HUES6 (cell line): Measurements from ENCODE around the gene SLX4IP.

ENCODE experiments used
- H3K27ac ChIP-seq: 2 replicates; pipeline ENCODE4 v1.7.0; 2013; ENCODE audit warnings: low read depth, mild to moderate bottlenecking, low read length, inconsistent platforms
- H3K27me3 ChIP-seq: 2 replicates; pipeline ENCODE4 v1.6.1; 2013; ENCODE audit warnings: low read length; ENCODE audit not compliant: control insufficient read depth, insufficient read depth
- H3K36me3 ChIP-seq: 2 replicates; pipeline ENCODE4 v1.6.1; 2013; ENCODE audit warnings: low read length; ENCODE audit not compliant: control insufficient read depth, insufficient read depth
- H3K4me1 ChIP-seq: 2 replicates; pipeline ENCODE4 v1.6.1; 2013; ENCODE audit warnings: low read length; ENCODE audit not compliant: control insufficient read depth, insufficient read depth
- H3K4me3 ChIP-seq: 2 replicates; pipeline ENCODE4 v1.5.1; 2013; ENCODE audit warnings: low read depth, low read length
- H3K9ac ChIP-seq: one replicate; pipeline ENCODE4 v1.6.1; 2013; ENCODE audit warnings: mild to moderate bottlenecking, low read length
- H3K9me3 ChIP-seq: 2 replicates; pipeline ENCODE4 v1.6.1; 2013; ENCODE audit warnings: low read depth, low read length; ENCODE audit not compliant: control insufficient read depth, insufficient read depth

The SLX4IP gene

GRCh38 chr20:10560686-10561085 is 125.6 kb downstream of the SLX4IP start:
- Histone ChIP-seq H3K4me3 (no peak overlapping the region), H3K27me3 (no peaks in the 10 kb centered on the region), H3K9ac (no peak overlapping the region), H3K9me3 (no peaks in the 10 kb centered on the region), H3K36me3 (no peaks in the 10 kb centered on the region), H3K4me1 (peaks cover 33% of the 10 kb centered on the region), H3K27ac (no peak overlapping the region)

- H3K9ac ChIP-seq = no peak overlapping the region
- H3K36me3 ChIP-seq = no peaks in the 10 kb centered on the region
- no peaks in the 10 kb centered on the region for H3K27me3 ChIP-seq
- H3K4me3 ChIP-seq = no peak overlapping the region
- H3K9me3 ChIP-seq = no peaks in the 10 kb centered on the region
- peaks cover 30% of the 10 kb centered on the region for H3K4me1 ChIP-seq
- H3K27ac ChIP-seq = no peak overlapping the region
Measured at GRCh38 chr20:10561302-10561701, 126.2 kb downstream of the SLX4IP start.

GRCh38 chr20:10562899-10563298 is 127.8 kb downstream of the SLX4IP start:
- Histone ChIP-seq H3K9me3 (no peaks in the 10 kb centered on the region), H3K27me3 (no peaks in the 10 kb centered on the region), H3K9ac (no peak overlapping the region), H3K4me3 (no peak overlapping the region), H3K4me1 (peaks cover 29% of the 10 kb centered on the region), H3K27ac (no peak overlapping the region), H3K36me3 (no peaks in the 10 kb centered on the region)

- no peaks in the 10 kb centered on the region for H3K27me3 ChIP-seq
Measured at GRCh38 chr20:10563935-10564492, 128.9 kb downstream of the SLX4IP start.

DNA sequence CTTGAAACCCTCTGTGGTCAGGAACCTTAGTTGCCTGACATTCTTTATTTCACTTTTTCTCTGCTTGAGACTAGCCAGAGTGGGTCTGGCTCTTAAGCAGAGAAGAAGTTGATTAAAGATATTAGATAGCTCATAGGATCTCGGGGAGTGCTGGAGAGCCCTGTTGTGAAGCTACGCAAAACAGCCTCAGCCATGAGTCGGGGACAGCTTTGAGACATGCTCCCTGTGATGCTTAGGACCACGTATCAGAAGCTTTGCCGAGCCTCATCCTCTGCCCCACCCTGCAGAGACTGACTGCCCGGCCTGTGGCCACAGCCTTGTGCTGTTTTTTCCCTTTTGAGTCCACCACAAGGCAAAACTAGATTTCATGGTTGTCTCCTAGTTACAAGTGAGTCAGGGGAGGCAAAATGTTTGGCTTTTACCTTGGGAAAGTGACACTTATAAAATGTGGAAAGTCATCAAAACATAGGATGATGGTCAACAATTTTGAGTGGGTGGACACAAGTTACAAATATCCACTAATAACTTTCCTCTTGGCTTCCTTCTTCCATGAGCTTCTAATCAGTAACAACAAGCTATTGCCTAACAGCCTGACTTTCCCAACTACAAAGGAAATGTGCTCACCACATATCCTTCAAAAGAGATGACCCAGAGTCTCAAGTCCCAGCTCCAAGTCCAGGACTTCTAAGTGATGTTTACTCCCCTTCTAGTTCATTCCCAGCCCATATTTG is 130.3 kb downstream of the SLX4IP start:
- Histone ChIP-seq H3K27me3 (no peaks in the 10 kb centered on the region), H3K9me3 (no peaks in the 10 kb centered on the region), H3K9ac (no peak overlapping the region), H3K27ac (no peak overlapping the region), H3K4me3 (no peak overlapping the region), H3K36me3 (no peaks in the 10 kb centered on the region), H3K4me1 (peaks cover 13% of the 10 kb centered on the region)

More at GRCh38 chr20:10563935-10564492, 128.9 kb downstream of the SLX4IP start:
- H3K9ac ChIP-seq = no peak overlapping the region
- H3K9me3 ChIP-seq = no peaks in the 10 kb centered on the region
- H3K36me3 ChIP-seq = no peaks in the 10 kb centered on the region
- H3K4me1 ChIP-seq = peaks cover 18% of the 10 kb centered on the region
- no peak overlapping the region for H3K4me3 ChIP-seq
- no peak overlapping the region for H3K27ac ChIP-seq

DNA sequence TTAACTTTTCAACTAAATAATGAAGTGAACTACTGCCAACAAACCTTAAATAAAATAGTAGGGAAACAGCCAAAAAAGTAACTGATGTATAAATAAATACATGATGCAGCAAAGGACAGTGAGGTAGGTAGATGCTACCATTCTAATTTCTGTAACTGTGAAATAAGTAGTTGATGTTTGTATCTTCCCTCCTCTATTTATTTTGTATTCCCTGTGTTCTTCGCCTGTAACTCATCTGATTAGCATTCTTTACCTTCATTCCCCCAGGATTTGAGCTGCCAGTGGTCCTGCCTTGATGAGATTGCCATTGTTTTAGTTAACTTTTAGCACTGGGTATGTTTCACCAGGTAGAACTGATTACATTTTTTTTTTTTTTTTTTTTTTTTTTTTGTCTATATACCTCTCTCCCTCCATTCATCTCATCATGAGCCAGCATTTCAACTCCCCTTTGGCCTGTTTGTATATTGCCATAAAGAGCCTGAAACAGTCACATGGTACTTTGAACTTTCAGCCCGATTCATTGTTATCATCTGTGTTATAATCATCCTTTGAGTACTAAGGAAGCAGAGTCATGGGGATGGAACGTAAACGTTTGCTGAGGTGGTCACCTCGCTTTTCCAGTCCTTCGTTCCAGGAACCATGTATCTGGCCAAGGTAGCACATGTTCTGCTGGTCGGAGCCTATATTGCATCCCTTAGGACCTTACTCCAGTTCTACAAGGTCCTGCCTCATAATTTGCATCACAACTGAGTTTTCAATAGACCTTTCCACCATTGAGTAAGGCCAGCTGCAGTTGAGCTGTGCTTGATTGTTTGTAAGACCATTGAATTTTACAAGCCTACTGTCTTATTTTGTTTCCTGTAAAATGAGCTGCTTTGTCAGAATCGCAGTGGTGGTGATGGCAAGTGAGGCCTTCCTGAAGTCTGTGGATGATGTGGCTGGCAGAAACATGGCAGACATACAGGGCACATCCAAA is 131.1 kb downstream of the SLX4IP start:
- H3K9me3 ChIP-seq = no peaks in the 10 kb centered on the region
- no peak overlapping the region for H3K27ac ChIP-seq
- H3K36me3 ChIP-seq = no peaks in the 10 kb centered on the region
- H3K9ac ChIP-seq = no peak overlapping the region
- peaks cover 13% of the 10 kb centered on the region for H3K4me1 ChIP-seq
- H3K4me3 ChIP-seq = no peak overlapping the region
- no peaks in the 10 kb centered on the region for H3K27me3 ChIP-seq

DNA sequence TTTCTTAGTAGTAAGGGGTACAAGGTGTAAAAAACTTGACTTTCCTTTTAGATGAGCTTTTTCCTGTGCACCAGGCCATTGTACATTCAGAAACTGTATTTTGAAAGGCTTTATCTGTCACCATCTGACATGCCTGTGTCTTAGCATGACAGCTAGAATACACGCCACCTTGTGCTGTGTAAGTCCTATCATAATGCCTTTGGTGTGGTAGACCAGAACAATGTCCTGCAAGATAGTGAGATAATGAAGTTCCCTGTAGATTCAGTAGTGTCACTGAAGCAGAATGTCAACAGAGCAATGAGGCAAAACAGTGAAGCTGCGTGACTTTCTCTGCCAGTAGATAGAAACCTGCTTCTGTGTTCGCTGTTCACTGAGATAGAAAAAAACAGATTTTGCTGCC is 132.9 kb downstream of the SLX4IP start:
- Histone ChIP-seq H3K27me3 (no peaks in the 10 kb centered on the region), H3K9me3 (no peaks in the 10 kb centered on the region), H3K4me1 (peaks cover 20% of the 10 kb centered on the region), H3K27ac (no peak overlapping the region), H3K4me3 (no peak overlapping the region), H3K36me3 (no peaks in the 10 kb centered on the region), H3K9ac (no peak overlapping the region)

- no peaks in the 10 kb centered on the region for H3K9me3 ChIP-seq
- no peaks in the 10 kb centered on the region for H3K36me3 ChIP-seq
- no peak overlapping the region for H3K4me3 ChIP-seq
- no peaks in the 10 kb centered on the region for H3K27me3 ChIP-seq
- no peak overlapping the region for H3K27ac ChIP-seq
- peaks cover 13% of the 10 kb centered on the region for H3K4me1 ChIP-seq
- no peak overlapping the region for H3K9ac ChIP-seq
Measured at GRCh38 chr20:10571313-10571815, 136.3 kb downstream of the SLX4IP start.

- peaks cover 8% of the 10 kb centered on the region; the same call in 1 of the 2 replicates for H3K4me1 ChIP-seq
- no peak overlapping the region for H3K4me3 ChIP-seq
- no peaks in the 10 kb centered on the region for H3K9me3 ChIP-seq
- H3K9ac ChIP-seq = no peak overlapping the region
- H3K27me3 ChIP-seq = no peaks in the 10 kb centered on the region
- H3K36me3 ChIP-seq = no peaks in the 10 kb centered on the region
- no peak overlapping the region for H3K27ac ChIP-seq
Measured at GRCh38 chr20:10572853-10573252, 137.7 kb downstream of the SLX4IP start.

GRCh38 chr20:10573273-10573950 is 138.3 kb downstream of the SLX4IP start:
- Histone ChIP-seq H3K27ac (no peak overlapping the region), H3K27me3 (no peaks in the 10 kb centered on the region), H3K36me3 (no peaks in the 10 kb centered on the region), H3K9ac (no peak overlapping the region), H3K9me3 (no peaks in the 10 kb centered on the region), H3K4me1 (peaks cover 8% of the 10 kb centered on the region; the same call in 1 of the 2 replicates), H3K4me3 (no peak overlapping the region)
